ENCODE results near the gene TAS2R16. TPM values are rescaled to one million over a fixed set of nuclear protein-coding genes. Genes with fewer than 3 reads are reported as not detected.

TAS2R16 gene
- total RNA-seq, 1 experiment from 2014 or later, result not detected

- H3K4me1 Mint-ChIP-seq, result peaks cover 32% of the 10 kb centered on the region in 2 experiments
- Histone ChIP-seq H2BK12ac (ENCODE audit: insufficient read length, low read depth, low read length) (no peak overlapping the region), H3K27me3 (ENCODE audit: insufficient read depth, low read length) (no peaks in the 10 kb centered on the region), H3K56ac (ENCODE audit: insufficient read length, low read depth, low read length) (no peak overlapping the region), H3K23ac (ENCODE audit: insufficient read length, low read depth, low read length) (no peak overlapping the region), H3T11ph (ENCODE audit: low read length) (no peak overlapping the region), H2BK120ac (ENCODE audit: low read depth, low read length, poor library complexity, severe bottlenecking) (no peak overlapping the region), H3K9me3 (ENCODE audit: control insufficient read depth, low read depth, low read length) (no peaks in the 10 kb centered on the region), H2AK5ac (ENCODE audit: insufficient read length, low read length) (no peak overlapping the region), H2BK15ac (ENCODE audit: low read depth, low read length) (no peak overlapping the region), H2BK20ac (ENCODE audit: low read depth, low read length, poor library complexity, severe bottlenecking) (no peak overlapping the region), H3K79me1 (ENCODE audit: insufficient read depth, low read depth, low read length, poor library complexity, severe bottlenecking) (no peaks in the 10 kb centered on the region), H3K4me2 (ENCODE audit: insufficient read depth, insufficient read length, low read length) (no peak overlapping the region), H3K14ac (ENCODE audit: insufficient read depth, low read length) (no peak overlapping the region), H3K79me2 (ENCODE audit: insufficient read depth, low read length) (no peaks in the 10 kb centered on the region), H4K20me1 (ENCODE audit: control insufficient read depth, insufficient read depth, insufficient read length) (no peaks in the 10 kb centered on the region), H3K27ac (ENCODE audit: insufficient read length, low read depth, low read length) (no peak overlapping the region), H4K5ac (ENCODE audit: insufficient read length, low read depth, low read length) (no peak overlapping the region), H3K4me1 (ENCODE audit: insufficient read depth, low read length) (no peaks in the 10 kb centered on the region; the same call in 1 of the 2 replicates), H3K18ac (ENCODE audit: insufficient read length, low read depth, low read length) (no peak overlapping the region), H3K23me2 (ENCODE audit: insufficient read length, low read depth, low read length, poor library complexity, severe bottlenecking) (no peaks in the 10 kb centered on the region), H2BK5ac (ENCODE audit: insufficient read length, low read length) (no peak overlapping the region), H4K8ac (replicated peaks; ENCODE audit: insufficient read length, low read depth, low read length) (no peak overlapping the region), H3K4ac (ENCODE audit: low read depth, low read length) (no peak overlapping the region), H3K9ac (ENCODE audit: extremely low read depth, insufficient read length, low read length) (no peak overlapping the region), H4K91ac (ENCODE audit: insufficient read length, low read depth, low read length) (no peak overlapping the region), H2AFZ (ENCODE audit: low read length) (no peak overlapping the region)
- no peak overlapping the region for H3K4me3 Mint-ChIP-seq
- H3K36me3 Mint-ChIP-seq (ENCODE audit: insufficient read depth in 1 of 3, low read depth in 3 of 3), result peaks cover 0 to 3% (median 0%) of the 10 kb centered on the region in 3 experiments; a peak in 2 of 7 replicates
- DNase-seq, result no peak
- H3K9me3 Mint-ChIP-seq, result 0 out of 5 replicates have a peak, but pooled peaks cover 0 to 2% of the 10 kb centered on the region in 2 experiments
- no peaks in the 10 kb centered on the region for H3K27me3 Mint-ChIP-seq (ENCODE audit: low read depth)
- no peak for TF ChIP-seq CTCF (conservative IDR thresholded peaks at IDR 0.05)
- WGBS (ENCODE audit: extremely low coverage, insufficient read length, low lambda C conversion rate), result no CpG with 5 or more reads among the region's 1 CpG
- H3K27ac Mint-ChIP-seq, result no peak overlapping the region; a peak in 1 of 7 replicates
Observed at GRCh38 chr7:122983261-122983660, 12.2 kb downstream of the TAS2R16 start.
